Limb (tissue), 2 donors: Measurements from ENCODE around the gene VWA3A.

Source experiments
- DNase-seq, 2 donors: peaks; one replicate each; pipeline ENCODE4 v3.0.0-alpha.2; 2016; ENCODE audit errors: extremely low spot score in 2 of 2

Gene VWA3A

DNA sequence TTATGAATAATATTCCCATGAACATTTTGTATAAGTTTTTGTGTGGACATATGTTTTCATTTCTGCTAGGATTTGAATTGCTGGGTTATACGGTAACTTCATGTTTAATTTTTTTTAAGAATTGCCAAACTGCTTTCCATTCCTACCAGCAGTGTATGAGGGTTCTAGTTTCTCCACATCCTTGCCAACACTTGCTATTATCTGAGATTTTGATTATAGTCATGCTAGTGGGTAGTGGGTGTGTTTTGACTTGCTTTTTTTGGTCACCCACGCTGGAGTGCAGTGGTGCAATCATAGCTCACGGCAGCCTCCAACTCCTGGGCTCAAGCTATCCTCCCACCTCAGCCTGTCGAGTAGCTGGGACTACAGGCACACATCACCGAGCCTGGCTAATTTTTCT is 110.8 kb downstream of the VWA3A start:
- no peak for DNase-seq

DNA sequence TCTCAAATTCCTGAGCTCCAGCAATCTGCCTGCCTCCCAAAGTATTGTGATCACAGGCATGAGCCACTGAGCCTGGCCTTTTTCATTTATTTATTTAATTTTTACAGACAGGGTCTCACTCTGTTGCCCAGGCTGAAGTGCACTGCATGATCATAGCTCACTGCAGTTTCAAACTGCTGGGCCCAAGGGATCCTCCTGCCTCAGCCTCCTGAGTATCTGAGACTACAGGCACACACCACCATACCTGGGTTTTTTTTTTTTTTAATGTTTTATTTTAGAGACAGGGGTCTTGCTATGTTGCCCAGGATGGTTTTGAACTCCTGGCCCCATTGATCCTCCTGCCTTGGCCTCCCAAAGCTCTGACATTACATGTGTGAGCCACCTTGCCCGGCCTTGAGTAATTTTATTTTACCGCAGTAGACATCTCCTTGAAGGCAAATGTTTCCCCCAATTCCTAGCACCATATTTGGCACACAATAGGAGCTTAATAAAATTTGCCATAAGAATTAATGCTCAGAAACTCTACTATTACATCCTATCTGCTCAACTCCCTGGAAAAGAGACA is 111.8 kb downstream of the VWA3A start:
- DNase-seq: no peak

DNA sequence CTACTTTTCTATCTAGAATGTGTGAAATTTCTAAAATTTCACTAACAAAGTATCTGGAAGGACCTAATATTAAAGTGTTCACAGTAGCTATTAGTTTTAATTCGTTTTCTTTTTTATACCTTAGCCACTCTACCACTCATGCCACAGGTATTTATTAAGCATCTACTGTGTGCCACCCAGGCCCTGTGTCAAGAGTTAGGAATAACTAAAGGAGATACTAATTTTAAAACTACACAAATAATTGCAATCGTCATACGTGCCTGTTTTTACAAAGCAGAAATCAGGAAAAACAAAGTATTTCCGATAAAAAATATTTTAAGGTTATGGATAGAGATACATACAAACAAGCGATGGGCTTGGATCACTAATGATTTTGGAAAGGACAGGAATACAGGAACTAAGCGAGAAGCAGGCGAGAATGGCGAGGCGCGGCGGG is 113.3 kb downstream of the VWA3A start:
- no peak for DNase-seq

DNA sequence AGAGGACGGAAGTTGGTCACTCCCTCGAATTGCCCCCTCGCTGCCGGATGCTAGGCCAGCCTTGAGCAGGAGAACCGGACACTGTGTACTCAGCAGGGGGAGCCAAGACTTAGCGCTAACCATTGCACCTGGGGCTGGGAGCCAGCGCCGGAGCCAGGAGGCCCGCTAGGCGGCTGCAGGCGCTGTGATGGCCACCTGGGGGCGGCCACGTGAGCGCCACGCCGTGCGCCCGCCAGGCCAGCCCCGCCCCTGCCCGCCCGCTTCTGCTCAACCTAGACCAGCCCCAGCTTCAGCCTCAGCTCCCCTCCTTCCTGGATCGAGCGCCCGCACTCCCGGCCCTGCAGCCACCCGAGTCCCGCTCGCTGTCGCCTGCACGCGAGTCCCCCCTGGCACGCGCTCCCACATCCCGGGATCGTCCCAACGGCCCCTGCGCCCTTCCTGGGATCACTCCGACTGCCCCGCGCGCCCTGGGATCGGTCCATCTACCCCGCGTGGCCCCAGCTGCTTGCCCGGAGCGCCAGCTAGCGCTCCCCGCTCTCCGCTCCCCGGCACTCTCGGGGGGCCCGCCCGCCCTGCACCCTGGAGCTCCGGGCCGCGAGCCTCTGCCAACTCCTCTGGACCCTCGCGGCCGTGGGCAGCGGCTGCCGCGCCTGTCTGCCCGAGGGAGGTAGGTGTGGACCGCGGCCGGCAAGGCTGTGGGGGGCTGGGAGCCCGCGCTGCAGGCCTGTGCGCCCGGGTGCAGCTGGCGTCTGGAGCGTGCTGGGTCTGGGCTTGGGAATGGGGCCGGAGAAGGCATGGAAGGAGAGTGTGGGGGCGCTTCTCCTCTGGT is 113.9 kb downstream of the VWA3A start, which contains the start of gene EEF2K:
TSS of gene EEF2K (plus strand) at position 266 of the 829 bp plus-strand sequence. CDS start 19,452 bp downstream, outside the sequence.
- DNase-seq: peak; percentile 92 to 93
